Activated CD4-positive, alpha-beta memory T cell treated with anti-CD3 and anti-CD28 coated beads for 36 hours (primary cell): ENCODE measurements around the gene LIMK1. TPM values are rescaled to one million over a fixed set of nuclear protein-coding genes. Genes with fewer than 3 reads are reported as not detected.

Experiments
- total RNA-seq, 2 experiments: library from RNA; stranded (reverse); gene quantifications; one replicate each; pipeline ENCODE4 v1.2.3, GENCODE V29; 2021

Gene LIMK1
- total RNA-seq, 2 experiments from 2014 or later = 16.4 to 16.9 TPM

Other genes with a start within 250 kb of the LIMK1 start
- 1 to 10 TPM; 1.7 to 2.3 TPM for gene METTL27, start 241.3 kb upstream of the LIMK1 start, total RNA-seq
- gene TMEM270, start 222.6 kb upstream of the LIMK1 start, total RNA-seq = not detected
- gene ELN, start 55.6 kb upstream of the LIMK1 start, total RNA-seq = not detected
- 100 to 1,000 TPM; 400 to 410 TPM for gene EIF4H, start 90.6 kb downstream of the LIMK1 start, total RNA-seq
- gene LAT2, start 126.2 kb downstream of the LIMK1 start, total RNA-seq = 1 to 10 TPM; 6.6 to 6.7 TPM
- gene RFC2, start 170.6 kb downstream of the LIMK1 start, total RNA-seq = 10 to 100 TPM; 80.8 to 81.1 TPM
- gene CLIP2, start 205.6 kb downstream of the LIMK1 start, total RNA-seq = 1 to 10 TPM; 2.4 to 2.7 TPM